Neuronal stem cell (in vitro differentiated cells): ENCODE measurements around the gene KPNA3.

Source experiments
- DNase-seq: peaks from one replicate; pipeline ENCODE4 v3.0.0-alpha.2; 2013; ENCODE audit warnings: low spot score
- H2AFZ ChIP-seq: one replicate; pipeline ENCODE4 v1.6.1; 2013; ENCODE audit warnings: mild to moderate bottlenecking, low read length, inconsistent platforms
- H2AK5ac ChIP-seq: 2 replicates; pipeline ENCODE4 v1.6.1; 2013; ENCODE audit warnings: low read depth, mild to moderate bottlenecking, inconsistent platforms, low read length, moderate library complexity, mixed read lengths
- H2BK120ac ChIP-seq: 2 replicates; pipeline ENCODE4 v1.6.1; 2013; ENCODE audit warnings: low read depth, mild to moderate bottlenecking, inconsistent platforms, low read length, moderate library complexity, mixed read lengths
- H2BK12ac ChIP-seq: one replicate; pipeline ENCODE4 v1.6.1; 2013; ENCODE audit warnings: low read length, inconsistent platforms
- H2BK15ac ChIP-seq: 2 replicates; pipeline ENCODE4 v1.6.1; 2013; ENCODE audit warnings: mild to moderate bottlenecking, low read length, inconsistent platforms, mixed read lengths
- H2BK5ac ChIP-seq: one replicate; pipeline ENCODE4 v1.6.1; 2013; ENCODE audit warnings: inconsistent platforms, mild to moderate bottlenecking, low read length, moderate library complexity
- H3K14ac ChIP-seq: one replicate; pipeline ENCODE4 v1.6.1; 2013; ENCODE audit warnings: low read length, inconsistent platforms
- H3K18ac ChIP-seq: 2 replicates; pipeline ENCODE4 v1.6.1; 2013; ENCODE audit warnings: low read length, inconsistent platforms
- H3K23ac ChIP-seq: 2 replicates; pipeline ENCODE4 v1.6.1; 2013; ENCODE audit warnings: low read depth, mild to moderate bottlenecking, mixed read lengths, low read length, inconsistent platforms; ENCODE audit not compliant: poor library complexity
- H3K27ac ChIP-seq: replicated peaks from 3 replicates; pipeline ENCODE4 v1.5.1; 2013; ENCODE audit warnings: low read length, inconsistent platforms
- H3K27me3 ChIP-seq, 3 experiments: 2 replicates each; pipeline ENCODE4 v1.6.1; 2013; ENCODE audit warnings: low read length in 3 of 3, mild to moderate bottlenecking in 2 of 3, inconsistent platforms in 1 of 3, low read depth in 1 of 3, mixed read lengths in 1 of 3, moderate library complexity in 1 of 3; ENCODE audit not compliant: control insufficient read depth in 3 of 3, insufficient read depth in 3 of 3
- H3K36me3 ChIP-seq, 2 donors: replicated peaks in 1 of 2; 2 replicates each; pipeline ENCODE4 v1.6.1; 2013; ENCODE audit warnings: low read length in 2 of 2; ENCODE audit not compliant: control insufficient read depth in 2 of 2, insufficient read depth in 2 of 2
- H3K4ac ChIP-seq: 2 replicates; pipeline ENCODE4 v1.6.1; 2013; ENCODE audit warnings: inconsistent platforms, mild to moderate bottlenecking, low read length, moderate library complexity
- H3K4me1 ChIP-seq, 2 donors: 1 replicate in 1 of 2; 2 replicates in 1 of 2; pipeline ENCODE4 v1.6.1; 2013; ENCODE audit warnings: low read length in 2 of 2, low read depth in 1 of 2; ENCODE audit not compliant: control insufficient read depth in 2 of 2, insufficient read depth in 1 of 2
- H3K4me2 ChIP-seq: one replicate; pipeline ENCODE4 v1.6.1; 2013; ENCODE audit warnings: mild to moderate bottlenecking, low read length, inconsistent platforms; ENCODE audit not compliant: insufficient read depth, poor library complexity, severe bottlenecking
- H3K4me3 ChIP-seq, 2 donors: 2 replicates each; pipeline ENCODE4 v1.5.1; 2013; ENCODE audit warnings: low read length in 2 of 2, mild to moderate bottlenecking in 2 of 2, inconsistent platforms in 1 of 2, moderate library complexity in 1 of 2
- H3K79me1 ChIP-seq: one replicate; pipeline ENCODE4 v1.6.1; 2013; ENCODE audit warnings: low read depth, mild to moderate bottlenecking, inconsistent platforms, low read length, moderate library complexity
- H3K9ac ChIP-seq: one replicate; pipeline ENCODE4 v1.6.1; 2013; ENCODE audit warnings: mild to moderate bottlenecking, low read depth, low read length, inconsistent platforms; ENCODE audit not compliant: poor library complexity
- H3K9me3 ChIP-seq, 2 donors: replicated peaks in 1 of 2; 2 replicates each; pipeline versions ENCODE3 to v1.6.1; 2013; ENCODE audit warnings: low read length in 2 of 2, mild to moderate bottlenecking in 2 of 2, inconsistent platforms in 1 of 2, low read depth in 1 of 2, mixed read lengths in 1 of 2, moderate library complexity in 1 of 2; ENCODE audit not compliant: control insufficient read depth in 2 of 2, insufficient read depth in 1 of 2
- H4K8ac ChIP-seq: one replicate; pipeline ENCODE4 v1.6.1; 2013; ENCODE audit warnings: low read depth, mild to moderate bottlenecking, inconsistent platforms, low read length, moderate library complexity
- H4K91ac ChIP-seq: one replicate; pipeline ENCODE4 v1.6.1; 2013; ENCODE audit warnings: low read length, low read depth, mild to moderate bottlenecking, inconsistent platforms; ENCODE audit not compliant: poor library complexity
- WGBS, 2 donors: extraction: QIAGEN DNeasy Blood & Tissue Kit; methylation state at CpG; one replicate each; pipeline ENCODE4 v1.1.7; 2013; ENCODE audit warnings: missing lambda C conversion rate in 2 of 2, mixed read lengths in 1 of 2; ENCODE audit not compliant: insufficient read length in 2 of 2, insufficient replicate concordance in 1 of 2; ENCODE audit errors: extremely low coverage in 2 of 2; 5-methylcytosine and 5-hydroxymethylcytosine counted together

KPNA3 gene

GRCh38 chr13:49779721-49780120 is 12.8 kb downstream of the KPNA3 start:
- Histone ChIP-seq H3K4ac (no peak overlapping the region), H4K8ac (no peak overlapping the region), H3K4me2 (no peak overlapping the region), H2BK5ac (no peak overlapping the region), H3K27me3 (no peaks in the 10 kb centered on the region), H2BK15ac (no peak overlapping the region), H3K14ac (no peak overlapping the region), H3K36me3 (peaks cover 0 to 20% of the 10 kb centered on the region in 2 donors), H3K4me3 (no peak overlapping the region), H2AFZ (no peak overlapping the region), H2AK5ac (no peak overlapping the region), H3K9ac (no peak overlapping the region), H3K4me1 (no peaks in the 10 kb centered on the region), H2BK12ac (no peak overlapping the region), H3K79me1 (peaks cover 1% of the 10 kb centered on the region), H3K9me3 (no peaks in the 10 kb centered on the region), H3K27ac (no peak overlapping the region), H3K18ac (no peak overlapping the region), H2BK120ac (no peak overlapping the region), H4K91ac (no peak overlapping the region), H3K23ac (no peak overlapping the region)
- DNase-seq: no peak

- Histone ChIP-seq H2BK120ac (no peak overlapping the region), H3K18ac (no peak overlapping the region), H2AK5ac (no peak overlapping the region), H3K79me1 (peaks cover 1% of the 10 kb centered on the region), H2BK15ac (no peak overlapping the region), H3K27me3 (no peaks in the 10 kb centered on the region), H3K4me3 (no peak overlapping the region), H4K91ac (no peak overlapping the region), H3K14ac (no peak overlapping the region), H4K8ac (no peak overlapping the region), H2AFZ (no peak overlapping the region), H2BK12ac (no peak overlapping the region), H2BK5ac (no peak overlapping the region), H3K23ac (no peak overlapping the region), H3K27ac (no peak overlapping the region), H3K36me3 (peaks cover 0 to 6% of the 10 kb centered on the region in 2 donors), H3K9me3 (no peaks in the 10 kb centered on the region), H3K4ac (no peak overlapping the region), H3K4me1 (no peaks in the 10 kb centered on the region), H3K9ac (no peak overlapping the region), H3K4me2 (no peak overlapping the region)
- no CpG with 5 or more reads among the region's 6 CpGs for WGBS, 2 donors
- no peak for DNase-seq
These were observed 14.5 kb downstream of the KPNA3 start for GRCh38 chr13:49777746-49778614.

GRCh38 chr13:49776871-49777270 is 15.6 kb downstream of the KPNA3 start:
- no peak for DNase-seq
- Histone ChIP-seq H2BK12ac (no peak overlapping the region), H3K18ac (no peak overlapping the region), H3K27me3 (no peaks in the 10 kb centered on the region), H3K23ac (no peak overlapping the region), H2BK120ac (no peak overlapping the region), H3K36me3 (no peaks in the 10 kb centered on the region), H4K91ac (no peak overlapping the region), H3K9me3 (no peaks in the 10 kb centered on the region), H2BK5ac (no peak overlapping the region), H3K4ac (no peak overlapping the region), H3K4me2 (no peak overlapping the region), H2BK15ac (no peak overlapping the region), H4K8ac (no peak overlapping the region), H2AFZ (no peak overlapping the region), H3K79me1 (peaks cover 1% of the 10 kb centered on the region), H3K4me1 (no peaks in the 10 kb centered on the region), H3K27ac (no peak overlapping the region), H2AK5ac (no peak overlapping the region), H3K4me3 (no peak overlapping the region), H3K14ac (no peak overlapping the region), H3K9ac (no peak overlapping the region)

- Histone ChIP-seq H2BK15ac (no peak overlapping the region), H3K9ac (no peak overlapping the region), H4K91ac (no peak overlapping the region), H3K79me1 (peaks cover 3% of the 10 kb centered on the region), H2BK5ac (no peak overlapping the region), H3K23ac (no peak overlapping the region), H3K27me3 (no peaks in the 10 kb centered on the region), H2AK5ac (no peak overlapping the region), H3K36me3 (no peaks in the 10 kb centered on the region), H3K4ac (no peak overlapping the region), H2BK120ac (no peak overlapping the region), H3K4me2 (no peak overlapping the region), H3K27ac (no peak overlapping the region), H2BK12ac (no peak overlapping the region), H3K14ac (no peak overlapping the region), H3K4me3 (no peak overlapping the region), H3K4me1 (no peaks in the 10 kb centered on the region), H4K8ac (no peak overlapping the region), H3K9me3 (no peaks in the 10 kb centered on the region), H3K18ac (no peak overlapping the region), H2AFZ (no peak overlapping the region)
- no peak for DNase-seq
- WGBS, 2 donors: no CpG with 5 or more reads among the region's 2 CpGs
These were observed 18.0 kb downstream of the KPNA3 start for GRCh38 chr13:49774376-49775005.
